Raji (cell line): Measurements from ENCODE around the gene GALNTL6.

Source experiments
- POLR2A ChIP-seq: IDR thresholded peaks from 2 replicates; pipeline ENCODE4 v1.6.1; 2011; ENCODE audit warnings: low read depth, low read length, control low read depth; ENCODE audit not compliant: insufficient read depth

GALNTL6 gene

GRCh38 chr4:172992648-172993378 lies 1179.6 kb downstream of the GALNTL6 start:
- no peak for TF ChIP-seq POLR2A

- TF ChIP-seq POLR2A = no peak
Measured at GRCh38 chr4:172995161-172995560, 1182.0 kb downstream of the GALNTL6 start.

- TF ChIP-seq POLR2A = no peak
Measured at GRCh38 chr4:172995704-172996103, 1182.5 kb downstream of the GALNTL6 start.

DNA sequence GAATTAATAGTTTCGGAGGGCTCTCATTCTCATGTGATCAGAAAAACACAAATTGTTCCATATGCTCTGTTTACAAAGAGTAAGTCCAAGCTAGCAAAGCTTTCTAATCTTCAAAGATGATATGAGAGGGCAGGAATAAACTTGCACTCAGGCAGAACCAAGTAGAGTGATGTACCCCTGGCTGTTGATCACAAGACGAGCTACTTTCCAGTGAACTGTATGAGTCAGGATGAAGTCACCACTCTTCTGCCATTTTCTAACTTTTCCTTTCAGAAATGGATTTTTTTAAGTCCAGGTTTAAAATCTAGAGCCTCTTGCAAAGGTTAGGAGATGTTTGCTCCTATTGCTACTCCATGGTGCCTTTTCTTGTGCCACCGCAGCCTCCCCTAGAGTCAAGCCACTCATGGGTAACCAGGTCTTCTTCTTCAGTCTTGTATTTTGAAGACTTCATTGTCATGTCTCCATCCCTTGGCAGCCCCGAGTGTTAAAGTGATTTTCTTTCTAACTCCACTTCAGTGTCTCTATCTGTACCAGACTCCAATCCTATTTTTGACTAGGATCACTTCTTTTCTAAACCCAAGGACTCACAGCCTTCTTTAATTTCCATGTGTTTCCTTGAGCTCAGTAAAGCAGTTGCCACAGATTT lies 1183.5 kb downstream of the GALNTL6 start:
- no peak for TF ChIP-seq POLR2A

GRCh38 chr4:172997217-172997609 lies 1184.0 kb downstream of the GALNTL6 start:
- no peak for TF ChIP-seq POLR2A

GRCh38 chr4:172997856-172998255 lies 1184.7 kb downstream of the GALNTL6 start:
- TF ChIP-seq POLR2A = no peak

DNA sequence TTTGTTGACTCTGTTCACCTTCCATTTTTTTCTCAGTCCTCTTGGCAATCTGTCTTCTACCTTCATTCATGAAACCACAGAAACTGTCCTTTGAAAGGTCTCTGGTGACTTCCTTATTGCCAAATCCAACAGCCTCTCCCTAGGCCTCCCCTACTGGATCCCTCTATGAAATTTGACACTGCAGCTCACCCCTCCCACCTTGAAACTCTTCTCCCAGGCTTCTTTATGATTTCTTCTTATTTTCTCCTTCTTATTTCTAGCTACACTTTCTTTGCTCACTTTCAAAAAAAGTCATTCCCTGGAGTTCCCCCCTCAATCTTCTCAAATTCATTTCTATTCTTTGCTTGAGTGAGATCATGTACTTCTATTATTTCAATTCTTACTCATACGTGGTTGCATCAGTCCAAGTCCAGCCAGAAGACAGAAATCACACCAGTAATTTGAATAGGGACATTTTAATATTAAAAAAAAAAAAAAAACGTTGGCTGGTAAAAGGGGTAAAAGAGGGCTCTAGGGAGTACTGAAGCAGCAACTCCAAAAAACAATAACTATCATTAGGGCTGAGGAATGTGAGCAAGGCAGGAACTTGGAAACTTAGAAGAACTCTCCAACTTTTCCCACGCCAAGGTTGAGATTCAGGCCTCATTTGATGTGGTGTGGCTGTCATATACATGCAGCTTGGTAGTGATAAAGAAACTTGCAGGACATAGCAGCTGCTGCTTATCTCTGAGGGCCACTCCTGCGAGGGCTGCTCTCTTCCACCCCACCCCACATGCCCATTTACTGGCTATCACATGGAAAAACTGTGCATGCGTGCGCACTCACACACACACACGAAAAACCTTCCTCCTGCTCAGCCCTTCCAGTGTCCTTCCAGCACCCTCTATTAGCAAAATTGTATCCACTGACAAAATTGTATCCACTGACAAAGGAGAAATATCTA lies 1185.6 kb downstream of the GALNTL6 start:
- no peak for TF ChIP-seq POLR2A

DNA sequence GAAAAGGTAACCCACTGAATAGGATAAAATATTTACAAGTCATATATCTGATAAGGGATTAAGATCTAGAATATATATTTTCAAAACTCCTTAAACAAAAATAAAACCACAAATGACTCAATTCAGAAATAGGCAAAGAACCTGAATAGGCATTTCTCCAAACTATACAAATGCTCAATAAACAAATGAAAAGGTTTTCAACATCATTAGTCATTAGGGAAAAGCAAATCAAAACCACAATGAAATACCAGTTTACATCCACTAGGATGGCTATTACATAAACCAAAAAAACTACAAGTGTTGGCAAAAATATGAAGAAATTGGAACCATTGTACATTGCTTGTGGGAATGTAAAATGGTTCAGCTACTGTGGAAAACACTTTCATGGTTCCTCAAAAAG lies 1188.4 kb downstream of the GALNTL6 start:
- no peak for TF ChIP-seq POLR2A

DNA sequence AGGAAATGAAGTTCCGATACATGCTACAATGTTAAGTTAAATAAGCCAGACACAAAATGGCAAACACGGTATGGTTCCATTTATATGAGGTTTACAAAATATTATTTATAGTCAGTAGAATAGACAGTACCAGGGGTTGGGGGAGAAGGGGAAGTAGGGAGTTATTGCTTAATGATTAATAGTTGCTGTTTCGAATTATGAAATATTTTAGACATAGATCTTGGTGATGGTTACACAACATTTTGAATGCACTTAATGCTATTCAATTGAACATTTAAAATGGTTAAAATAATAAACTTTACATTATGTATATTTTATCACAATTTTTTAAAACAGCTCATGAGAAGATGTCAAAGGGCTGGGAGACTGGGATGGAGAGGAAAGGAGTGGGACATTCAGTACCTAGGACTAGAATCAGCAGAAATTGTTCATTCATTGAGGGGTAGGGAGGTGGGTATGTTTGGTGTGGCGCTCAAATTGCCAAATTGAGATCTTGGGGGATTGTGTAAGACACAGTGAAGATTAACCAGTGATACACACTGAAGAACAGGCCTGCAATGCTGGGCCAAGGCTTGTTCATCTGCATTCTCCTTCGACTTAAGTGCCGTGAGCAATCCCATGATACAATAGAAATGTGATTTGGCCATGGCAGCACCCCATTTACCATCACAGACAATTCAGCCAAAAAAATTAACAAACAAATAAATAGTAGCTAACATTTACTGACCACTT lies 1189.8 kb downstream of the GALNTL6 start:
- no peak for TF ChIP-seq POLR2A

DNA sequence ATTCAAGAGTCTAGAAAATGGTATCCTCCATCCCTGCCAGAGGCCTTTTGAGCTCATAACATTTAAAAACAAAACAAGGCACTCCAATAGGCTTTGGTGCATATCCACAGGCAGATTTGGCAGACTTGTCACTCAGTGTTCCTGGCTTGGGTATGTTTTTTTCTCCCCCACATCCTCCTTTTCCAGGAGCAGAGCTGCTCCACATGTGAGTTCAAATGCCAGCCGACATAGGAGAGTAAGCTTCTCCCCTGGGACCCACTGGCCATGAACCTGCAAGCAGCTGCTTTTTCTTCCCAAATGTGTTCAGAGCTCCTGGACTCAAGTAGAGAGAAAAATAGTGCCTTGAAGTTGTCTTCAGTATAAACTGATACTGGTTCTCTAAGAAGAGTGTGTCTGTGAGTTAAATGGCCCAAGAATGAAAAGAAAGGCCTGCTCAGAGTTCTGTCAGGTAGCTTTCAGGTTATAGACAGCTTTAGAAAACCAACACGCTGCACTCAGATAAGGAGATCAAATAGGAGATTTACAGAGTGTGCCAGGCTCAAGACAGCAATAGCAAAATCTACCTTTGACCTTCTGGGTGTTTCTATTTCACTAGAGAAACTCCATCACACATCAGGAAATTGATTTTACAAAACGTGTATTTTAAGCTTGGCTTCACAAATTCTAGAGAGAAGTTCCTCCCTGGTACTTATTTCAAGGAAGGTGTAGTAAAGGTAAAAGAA lies 1192.9 kb downstream of the GALNTL6 start:
- no peak for TF ChIP-seq POLR2A

GRCh38 chr4:173008436-173008835 lies 1195.2 kb downstream of the GALNTL6 start:
- TF ChIP-seq POLR2A = no peak

DNA sequence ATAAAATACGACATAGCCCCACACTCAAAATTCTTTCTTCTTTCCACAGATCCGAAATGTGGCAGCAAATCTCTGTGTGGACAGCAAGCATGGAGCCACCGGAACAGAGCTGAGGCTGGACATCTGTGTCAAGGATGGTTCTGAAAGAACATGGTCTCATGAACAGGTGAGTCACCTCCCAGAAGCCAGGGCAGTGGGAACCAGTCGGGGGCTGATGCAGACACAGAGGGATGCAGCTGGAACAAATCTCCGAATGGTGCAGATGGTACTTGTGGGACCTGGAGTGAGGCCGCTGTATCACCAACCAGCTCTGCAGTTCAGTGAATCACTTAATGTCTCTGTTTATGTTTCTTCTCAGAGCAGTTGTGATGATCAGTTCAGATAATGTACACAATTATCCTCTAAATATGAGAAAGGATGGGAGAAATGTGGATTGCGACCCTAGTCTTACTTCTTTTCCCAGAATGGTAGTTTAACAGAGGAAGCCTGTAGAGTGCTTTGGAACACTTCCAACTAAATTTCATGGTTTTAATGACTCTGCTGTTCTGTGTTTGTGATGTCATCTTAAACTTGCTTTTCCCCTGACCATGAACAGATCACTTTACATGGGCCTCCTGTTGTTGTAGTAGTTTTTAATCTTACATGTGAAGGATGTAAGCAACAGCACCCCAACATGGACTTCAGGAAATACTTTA lies 1196.1 kb downstream of the GALNTL6 start:
- no peak for TF ChIP-seq POLR2A

- no peak for TF ChIP-seq POLR2A
Measured at GRCh38 chr4:173012608-173013007, 1199.4 kb downstream of the GALNTL6 start.

DNA sequence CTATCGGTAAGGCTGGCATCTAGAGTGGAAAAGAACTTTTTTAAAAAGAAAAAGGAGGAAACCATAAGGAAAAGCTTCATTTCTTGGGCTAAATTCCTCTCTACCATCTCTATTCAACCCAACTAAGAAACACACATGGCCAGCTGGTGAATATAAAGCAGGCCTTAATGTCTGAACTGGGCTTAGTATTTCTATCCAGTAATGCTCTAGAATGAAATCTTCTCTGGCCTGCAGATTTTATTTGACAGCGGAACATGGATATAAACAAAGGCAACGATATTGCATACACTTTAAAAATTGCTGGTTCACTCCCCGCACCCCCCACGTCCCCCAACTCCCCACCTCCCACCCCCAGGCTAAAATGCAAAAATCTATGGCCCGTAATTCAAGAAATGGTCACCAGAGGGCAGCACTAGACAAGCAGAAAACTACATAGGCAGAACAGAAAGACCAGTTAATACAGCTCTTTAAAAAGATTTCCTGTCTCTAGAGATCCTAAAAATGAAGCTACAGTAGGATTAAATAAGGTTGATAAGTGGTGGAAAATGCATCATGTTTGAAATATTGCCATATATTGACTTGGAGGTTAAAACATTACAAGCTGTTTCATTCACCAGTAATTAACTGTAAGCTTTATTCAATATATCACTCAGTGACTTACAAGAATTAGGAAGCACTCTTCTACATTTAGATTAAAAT lies 1200.2 kb downstream of the GALNTL6 start:
- TF ChIP-seq POLR2A = no peak

DNA sequence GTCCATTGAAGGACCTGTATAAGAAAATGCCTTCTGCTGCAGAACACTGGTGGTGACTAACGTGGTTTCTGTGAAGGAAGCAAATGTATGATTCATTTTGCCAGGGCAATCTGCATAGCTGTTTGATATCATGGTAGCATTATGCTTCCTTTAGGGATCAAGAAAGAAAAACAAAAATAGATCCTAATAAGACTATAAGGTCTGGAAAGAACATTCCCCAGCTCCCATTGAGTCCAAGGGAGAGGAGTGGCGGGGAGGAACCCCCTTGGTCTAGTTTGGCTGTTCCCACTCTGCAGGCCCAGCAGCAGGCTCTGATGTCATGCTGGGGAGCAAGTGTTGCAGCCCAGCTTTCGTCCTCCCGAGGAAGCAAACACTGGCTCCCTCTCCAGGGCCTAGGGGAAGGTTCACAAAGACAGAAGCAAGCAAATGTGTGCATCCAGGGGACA lies 1200.9 kb downstream of the GALNTL6 start:
- TF ChIP-seq POLR2A = no peak
